Measurements from ENCODE around the gene SACM1L. TPM values are rescaled to one million over a fixed set of nuclear protein-coding genes. Genes with fewer than 3 reads are reported as not detected.

SACM1L gene
- total RNA-seq, 6 experiments from 2014 or later: 43.9 to 51.3 (median 47.8) TPM

DNA sequence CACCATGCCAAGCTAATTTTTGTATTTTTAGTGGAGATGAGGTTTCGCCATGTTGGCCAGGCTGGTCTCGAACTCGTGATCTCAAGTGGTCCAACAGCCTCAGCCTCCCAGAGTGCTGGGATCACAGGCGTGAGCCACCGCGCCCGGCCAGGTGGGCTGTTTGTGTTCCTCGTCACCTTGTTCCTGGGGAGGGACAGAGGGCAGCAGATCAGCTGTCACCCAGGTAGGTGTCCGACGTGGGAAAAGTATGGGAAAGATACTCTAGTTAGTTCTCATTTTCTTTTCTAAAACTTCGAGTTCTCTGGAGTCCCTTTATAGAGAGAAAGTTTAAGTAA is 28.7 kb upstream of the SACM1L start:
- TF ChIP-seq, protein P1, sequence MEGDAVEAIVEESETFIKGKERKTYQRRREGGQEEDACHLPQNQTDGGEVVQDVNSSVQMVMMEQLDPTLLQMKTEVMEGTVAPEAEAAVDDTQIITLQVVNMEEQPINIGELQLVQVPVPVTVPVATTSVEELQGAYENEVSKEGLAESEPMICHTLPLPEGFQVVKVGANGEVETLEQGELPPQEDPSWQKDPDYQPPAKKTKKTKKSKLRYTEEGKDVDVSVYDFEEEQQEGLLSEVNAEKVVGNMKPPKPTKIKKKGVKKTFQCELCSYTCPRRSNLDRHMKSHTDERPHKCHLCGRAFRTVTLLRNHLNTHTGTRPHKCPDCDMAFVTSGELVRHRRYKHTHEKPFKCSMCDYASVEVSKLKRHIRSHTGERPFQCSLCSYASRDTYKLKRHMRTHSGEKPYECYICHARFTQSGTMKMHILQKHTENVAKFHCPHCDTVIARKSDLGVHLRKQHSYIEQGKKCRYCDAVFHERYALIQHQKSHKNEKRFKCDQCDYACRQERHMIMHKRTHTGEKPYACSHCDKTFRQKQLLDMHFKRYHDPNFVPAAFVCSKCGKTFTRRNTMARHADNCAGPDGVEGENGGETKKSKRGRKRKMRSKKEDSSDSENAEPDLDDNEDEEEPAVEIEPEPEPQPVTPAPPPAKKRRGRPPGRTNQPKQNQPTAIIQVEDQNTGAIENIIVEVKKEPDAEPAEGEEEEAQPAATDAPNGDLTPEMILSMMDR (IDR thresholded peaks at IDR 0.05): no peak
- Mint-ChIP-seq H3K4me1 (ENCODE audit: low read depth) (peaks cover 55% of the 10 kb centered on the region), H3K27me3 (ENCODE audit: insufficient read depth) (peaks cover 2% of the 10 kb centered on the region), H3K36me3 (ENCODE audit: low read depth) (peaks cover 6% of the 10 kb centered on the region; the same call in 1 of the 2 replicates), H3K9me3 (no peaks in the 10 kb centered on the region), H3K27ac (no peak overlapping the region), H3K4me3 (no peak overlapping the region)
- DNase-seq: no peak

- no peaks in the 10 kb centered on the region for H3K9me3 Mint-ChIP-seq
- peak overlapping the region; percentile 61 for H3K4me3 Mint-ChIP-seq
- peaks cover 65% of the 10 kb centered on the region for H3K4me1 Mint-ChIP-seq (ENCODE audit: low read depth)
- peaks cover 2% of the 10 kb centered on the region for H3K27me3 Mint-ChIP-seq (ENCODE audit: insufficient read depth)
- TF ChIP-seq, protein P1 (IDR thresholded peaks at IDR 0.05): no peak
- DNase-seq: no peak
- peak overlapping the region; percentile 44; the same call in 1 of the 2 replicates for H3K27ac Mint-ChIP-seq
- H3K36me3 Mint-ChIP-seq (ENCODE audit: low read depth): peaks cover 15% of the 10 kb centered on the region
These were observed 24.6 kb upstream of the SACM1L start for GRCh38 chr3:45664578-45664977.

- peak; percentile 39 for DNase-seq
- Mint-ChIP-seq H3K27me3 (ENCODE audit: insufficient read depth) (peaks cover 2% of the 10 kb centered on the region), H3K27ac (no peak overlapping the region; the same call in 1 of the 2 replicates), H3K4me3 (no peak overlapping the region), H3K36me3 (ENCODE audit: low read depth) (peaks cover 21% of the 10 kb centered on the region), H3K4me1 (ENCODE audit: low read depth) (peaks cover 59% of the 10 kb centered on the region), H3K9me3 (no peaks in the 10 kb centered on the region)
- TF ChIP-seq, protein P1 (IDR thresholded peaks at IDR 0.05): peak; percentile 68
These were observed 24.1 kb upstream of the SACM1L start for GRCh38 chr3:45665101-45665572.

GRCh38 chr3:45666757-45667431 is 22.3 kb upstream of the SACM1L start:
- H3K27ac Mint-ChIP-seq: peak overlapping the region; percentile 92
- peak; percentile 66 for DNase-seq
- TF ChIP-seq, protein P1 (IDR thresholded peaks at IDR 0.05): no peak

GRCh38 chr3:45667569-45667934 is 21.6 kb upstream of the SACM1L start:
- TF ChIP-seq, protein P1 (IDR thresholded peaks at IDR 0.05): no peak
- Mint-ChIP-seq H3K27ac (peak overlapping the region; percentile 92), H3K9me3 (no peaks in the 10 kb centered on the region), H3K36me3 (ENCODE audit: low read depth) (peaks cover 29% of the 10 kb centered on the region), H3K27me3 (ENCODE audit: insufficient read depth) (peaks cover 2% of the 10 kb centered on the region), H3K4me3 (peak overlapping the region; percentile 44), H3K4me1 (ENCODE audit: low read depth) (peaks cover 62% of the 10 kb centered on the region)
- no peak for DNase-seq

More at GRCh38 chr3:45666757-45667431, 22.3 kb upstream of the SACM1L start:
- Mint-ChIP-seq H3K36me3 (ENCODE audit: low read depth) (peaks cover 25% of the 10 kb centered on the region), H3K27me3 (ENCODE audit: insufficient read depth) (peaks cover 2% of the 10 kb centered on the region), H3K4me1 (ENCODE audit: low read depth) (peaks cover 61% of the 10 kb centered on the region), H3K4me3 (peak overlapping the region; percentile 44), H3K9me3 (no peaks in the 10 kb centered on the region)

Data from HFFc6 (cell line).